Mesodermal cell (in vitro differentiated cells): Measurements from ENCODE around the gene P4HA2.
"Not testable (repeated sequence)": the region's sequence is repeated elsewhere in the genome, so short reads cannot be mapped to it uniquely, and the experiment has no call there.

Experiments
- H3K27ac ChIP-seq: 2 replicates; pipeline ENCODE4 v1.7.0; 2013; ENCODE audit warnings: mild to moderate bottlenecking, low read depth, low read length, moderate library complexity; ENCODE audit not compliant: severe bottlenecking
- H3K36me3 ChIP-seq: 2 replicates; pipeline ENCODE4 v1.7.1; 2013; ENCODE audit warnings: mild to moderate bottlenecking, low read length, moderate library complexity; ENCODE audit not compliant: control insufficient read depth, insufficient read depth
- H3K4me1 ChIP-seq: one replicate; pipeline ENCODE4 v1.7.1; 2013; ENCODE audit warnings: mild to moderate bottlenecking, low read length; ENCODE audit not compliant: insufficient read depth, control insufficient read depth, poor library complexity, severe bottlenecking
- H3K4me3 ChIP-seq: 2 replicates; pipeline ENCODE4 v1.7.0; 2013; ENCODE audit warnings: low read length, control low read depth, mild to moderate bottlenecking; ENCODE audit not compliant: insufficient read depth, poor library complexity, severe bottlenecking; ENCODE audit errors: extremely low read depth
- H3K9me3 ChIP-seq: 2 replicates; pipeline ENCODE4 v1.7.1; 2013; ENCODE audit warnings: mild to moderate bottlenecking, low read length, moderate library complexity; ENCODE audit not compliant: control insufficient read depth
- WGBS, 2 experiments: methylation state at CpG; one replicate each; pipeline ENCODE4 v1.1.5; 2013; ENCODE audit warnings: missing lambda C conversion rate in 2 of 2; ENCODE audit not compliant: insufficient coverage in 2 of 2; 5-methylcytosine and 5-hydroxymethylcytosine counted together

The P4HA2 gene

DNA sequence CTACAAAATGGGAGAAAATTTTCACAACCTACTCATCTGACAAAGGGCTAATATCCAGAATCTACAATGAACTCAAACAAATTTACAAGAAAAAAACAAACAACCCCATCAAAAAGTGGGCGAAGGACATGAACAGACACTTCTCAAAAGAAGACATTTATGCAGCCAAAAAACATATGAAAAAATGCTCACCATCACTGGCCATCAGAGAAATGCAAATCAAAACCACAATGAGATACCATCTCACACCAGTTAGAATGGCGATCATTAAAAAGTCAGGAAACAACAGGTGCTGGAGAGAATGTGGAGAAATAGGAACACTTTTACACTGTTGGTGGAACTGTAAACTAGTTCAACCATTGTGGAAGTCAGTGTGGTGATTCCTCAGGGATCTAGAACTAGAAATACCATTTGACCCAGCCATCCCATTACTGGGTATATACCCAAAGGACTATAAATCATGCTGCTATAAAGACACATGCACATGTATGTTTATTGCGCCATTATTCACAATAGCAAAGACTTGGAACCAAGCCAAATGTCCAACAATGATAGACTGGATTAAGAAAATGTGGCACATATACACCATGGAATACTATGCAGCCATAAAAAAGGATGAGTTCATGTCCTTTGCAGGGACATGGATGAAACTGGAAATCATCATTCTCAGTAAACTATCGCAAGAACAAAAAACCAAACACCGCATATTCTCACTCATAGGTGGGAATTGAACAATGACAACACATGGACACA, 65.9 kb downstream of the P4HA2 start:
- not testable (repeated sequence) for H3K27ac ChIP-seq, H3K36me3 ChIP-seq, H3K4me1 ChIP-seq, H3K9me3 ChIP-seq, H3K4me3 ChIP-seq
- 100% methylated on average over 1 of the region's 5 CpGs; no CpG with 5 or more reads in 1 of the 2 experiments for WGBS, 2 experiments

DNA sequence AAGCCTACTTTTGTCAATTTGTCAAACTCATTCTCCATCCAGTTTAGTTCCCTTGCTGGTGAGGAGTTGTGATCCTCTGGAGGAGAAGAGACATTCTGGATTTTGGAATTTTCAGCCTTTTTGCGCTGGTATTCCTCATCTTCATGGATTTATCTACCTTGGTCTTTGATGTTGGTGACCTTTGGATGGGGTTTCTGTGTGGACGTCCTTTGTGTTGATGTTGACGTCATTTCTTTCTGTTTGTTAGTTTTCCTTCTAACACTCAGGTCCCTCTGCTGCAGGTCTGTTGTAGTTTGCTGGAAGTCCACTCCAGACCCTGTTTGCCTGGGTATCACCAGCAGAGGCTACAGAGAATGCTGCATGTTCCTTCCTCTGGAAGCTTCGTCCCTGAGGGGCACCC, 71.2 kb downstream of the P4HA2 start:
- peaks cover 4% of the 10 kb centered on the region for H3K4me1 ChIP-seq
- H3K36me3 ChIP-seq: no peaks in the 10 kb centered on the region
- 73 to 100% methylated on average over 1 to 2 of the region's 4 CpGs for WGBS, 2 experiments
- no peaks in the 10 kb centered on the region for H3K9me3 ChIP-seq
- H3K4me3 ChIP-seq: no peak overlapping the region
- no peak overlapping the region for H3K27ac ChIP-seq

DNA sequence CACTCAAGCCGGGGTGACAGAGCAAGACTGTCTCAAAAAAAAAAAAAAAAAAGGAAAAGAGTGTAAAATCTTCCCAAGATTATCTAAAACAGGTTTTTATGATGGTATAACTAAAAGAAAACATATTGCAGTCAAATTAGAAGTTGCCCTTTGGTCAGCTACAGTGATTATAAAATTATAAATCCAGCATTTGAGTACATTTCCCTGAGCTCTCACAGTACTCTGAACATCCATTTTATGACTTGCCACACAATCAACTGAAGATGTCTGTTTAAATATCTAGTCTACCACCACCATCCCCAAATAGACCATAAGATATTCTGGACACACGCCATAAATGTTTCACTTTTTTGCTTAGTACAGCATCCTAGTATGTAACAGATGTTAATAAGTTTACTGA, 77.1 kb downstream of the P4HA2 start:
- H3K4me3 ChIP-seq: no peak overlapping the region
- no peak overlapping the region for H3K27ac ChIP-seq
- WGBS, 2 experiments: 100% methylated on average over 1 of the region's 2 CpGs; no CpG with 5 or more reads in 1 of the 2 experiments
- no peaks in the 10 kb centered on the region for H3K4me1 ChIP-seq
- H3K9me3 ChIP-seq: no peaks in the 10 kb centered on the region
- H3K36me3 ChIP-seq: no peaks in the 10 kb centered on the region

DNA sequence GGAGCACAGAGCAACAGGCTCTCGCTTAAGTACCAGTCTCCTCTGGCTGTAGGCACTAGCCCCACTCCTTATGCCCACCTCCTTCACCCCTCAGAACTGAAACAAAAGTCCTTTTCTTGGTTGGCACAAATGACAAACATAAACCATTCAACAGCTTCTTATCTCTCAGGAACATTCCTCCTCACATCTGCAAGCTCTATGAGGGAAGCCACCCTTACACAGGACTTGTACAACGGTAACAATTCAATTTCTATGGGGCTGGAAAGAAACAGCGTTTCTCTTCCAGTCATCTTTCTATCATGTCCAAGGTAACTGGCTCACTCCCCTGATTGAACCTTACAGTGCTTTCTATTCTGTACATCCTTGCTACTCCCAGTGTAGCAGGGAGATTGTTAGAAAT, 80.0 kb downstream of the P4HA2 start:
- WGBS, 2 experiments: 53 to 95% methylated on average over 2 to 3 of the region's 3 CpGs
- no peak overlapping the region for H3K27ac ChIP-seq
- H3K9me3 ChIP-seq: peaks cover 4% of the 10 kb centered on the region
- no peaks in the 10 kb centered on the region for H3K36me3 ChIP-seq
- H3K4me1 ChIP-seq: no peaks in the 10 kb centered on the region
- no peak overlapping the region for H3K4me3 ChIP-seq

DNA sequence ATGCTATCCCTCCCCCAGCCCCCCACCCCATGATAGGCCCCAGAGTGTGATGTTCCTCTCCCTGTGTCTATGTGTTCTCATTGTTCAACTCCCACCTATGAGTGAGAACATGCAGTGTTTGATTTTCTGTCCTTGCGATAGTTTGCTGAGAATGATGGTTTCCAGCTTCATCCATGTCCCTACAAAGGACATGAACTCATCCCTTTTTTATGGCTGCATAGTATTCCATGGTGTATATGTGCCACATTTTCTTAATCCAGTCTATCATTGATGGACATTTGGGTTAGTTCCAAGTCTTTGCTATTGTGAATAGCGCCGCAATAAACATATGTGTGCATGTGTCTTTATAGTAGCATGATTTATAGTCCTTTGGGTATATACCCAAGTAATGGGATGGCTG, 82.3 kb downstream of the P4HA2 start:
- no CpG with 5 or more reads among the region's 3 CpGs for WGBS, 2 experiments
- not testable (repeated sequence) for H3K27ac ChIP-seq, H3K4me1 ChIP-seq, H3K36me3 ChIP-seq, H3K9me3 ChIP-seq, H3K4me3 ChIP-seq

DNA sequence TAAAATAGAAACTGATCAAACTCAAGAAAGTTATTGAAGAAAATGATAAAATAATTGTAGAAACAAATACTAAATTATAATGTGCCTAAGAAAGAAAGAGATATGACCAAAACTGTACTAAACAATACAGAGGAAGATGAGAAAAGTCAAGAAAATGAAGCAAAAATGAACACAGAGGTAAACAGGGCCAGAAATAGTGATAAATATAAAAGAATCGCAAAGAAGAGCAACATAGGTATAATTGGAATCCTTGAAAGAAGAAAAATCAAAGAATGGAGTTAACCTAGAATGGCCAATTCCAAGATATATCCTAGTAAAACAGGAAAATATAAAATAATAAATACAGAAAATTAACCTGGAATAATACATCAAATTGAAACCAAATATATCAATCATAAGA, 84.5 kb downstream of the P4HA2 start:
- Histone ChIP-seq H3K27ac (no peak overlapping the region), H3K4me1 (no peaks in the 10 kb centered on the region), H3K9me3 (peaks cover 4% of the 10 kb centered on the region), H3K36me3 (no peaks in the 10 kb centered on the region), H3K4me3 (no peak overlapping the region)
- WGBS, 2 experiments: no CpG with 5 or more reads among the region's 1 CpG

DNA sequence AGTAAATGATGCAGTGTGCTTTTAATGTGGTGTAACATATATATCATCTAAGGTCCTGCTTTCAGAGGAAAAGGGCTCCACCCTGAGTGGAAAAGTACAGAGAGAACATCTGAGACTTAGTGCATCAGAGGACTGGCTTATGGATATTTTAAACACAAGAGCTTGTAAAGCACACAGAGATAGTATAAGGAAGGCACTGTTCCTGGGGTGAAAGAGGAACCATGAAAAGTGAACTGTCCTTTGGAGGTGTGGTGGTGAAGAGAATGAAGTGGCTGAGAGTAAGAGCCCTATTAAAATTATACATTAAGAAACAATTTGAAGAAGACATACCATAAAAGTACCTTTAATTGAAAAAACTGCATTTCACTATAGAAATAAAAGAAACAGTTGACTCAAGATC, 85.2 kb downstream of the P4HA2 start:
- Histone ChIP-seq H3K9me3 (peaks cover 4% of the 10 kb centered on the region), H3K36me3 (no peaks in the 10 kb centered on the region), H3K4me1 (no peaks in the 10 kb centered on the region), H3K4me3 (no peak overlapping the region), H3K27ac (no peak overlapping the region)
